Colonic mucosa (tissue), 4 donors: Measurements from ENCODE around the gene C3orf38. TPM values are rescaled to one million over a fixed set of nuclear protein-coding genes. Genes with fewer than 3 reads are reported as not detected.

Experiments used
- DNase-seq: peaks from one replicate; pipeline ENCODE4 v3.0.0-alpha.2; 2020
- H3K27ac ChIP-seq: fragments of 200-600 bp; one replicate; pipeline ENCODE4 v1.8.0; 2021
- H3K27me3 ChIP-seq: fragments of 200-600 bp; one replicate; pipeline ENCODE4 v1.8.0; 2021
- H3K36me3 ChIP-seq: fragments of 200-600 bp; one replicate; pipeline ENCODE4 v1.8.0; 2021
- H3K4me1 ChIP-seq: fragments of 200-600 bp; one replicate; pipeline ENCODE4 v1.8.0; 2021; ENCODE audit warnings: mild to moderate bottlenecking
- H3K4me3 ChIP-seq: fragments of 200-600 bp; one replicate; pipeline ENCODE4 v1.8.0; 2021
- H3K9ac ChIP-seq, 2 donors: one replicate each; pipeline ENCODE4 v1.7.0; 2013; ENCODE audit warnings: control low read depth in 2 of 2, low read depth in 2 of 2, low read length in 2 of 2
- H3K9me3 ChIP-seq: fragments of 200-600 bp; one replicate; pipeline ENCODE4 v1.8.0; 2021
- intact Hi-C: fragments of 100-400 bp; cut with DNase I; formaldehyde crosslinking; loops from one replicate; pipeline ENCODE4 v1.14.1; 2022
- total RNA-seq, 2 donors: library from RNA; stranded (reverse); fragmentation: NEBNext Ultra II Directional in 1 of 2; extraction: Animal tissue kit (Norgen Biotek cat#: 25700) in 1 of 2; gene quantifications; one replicate each; pipeline ENCODE4 v1.2.1, GENCODE V29; 2021
- TF ChIP-seq, protein P1 (sequence below): fragments of 200-600 bp; IDR thresholded peaks from one replicate; pipeline ENCODE4 v1.8.0; 2022; ENCODE audit warnings: antibody characterized with exemption, mild to moderate bottlenecking
- donor health status: healthy.
- donor health status: DM: no; HTN: no; CAD: no.
- donor health status: DM: no; HTN: no; CAD: no.

The C3orf38 gene
- 10 to 100 TPM; 19.2 to 24.7 TPM for total RNA-seq

DNA sequence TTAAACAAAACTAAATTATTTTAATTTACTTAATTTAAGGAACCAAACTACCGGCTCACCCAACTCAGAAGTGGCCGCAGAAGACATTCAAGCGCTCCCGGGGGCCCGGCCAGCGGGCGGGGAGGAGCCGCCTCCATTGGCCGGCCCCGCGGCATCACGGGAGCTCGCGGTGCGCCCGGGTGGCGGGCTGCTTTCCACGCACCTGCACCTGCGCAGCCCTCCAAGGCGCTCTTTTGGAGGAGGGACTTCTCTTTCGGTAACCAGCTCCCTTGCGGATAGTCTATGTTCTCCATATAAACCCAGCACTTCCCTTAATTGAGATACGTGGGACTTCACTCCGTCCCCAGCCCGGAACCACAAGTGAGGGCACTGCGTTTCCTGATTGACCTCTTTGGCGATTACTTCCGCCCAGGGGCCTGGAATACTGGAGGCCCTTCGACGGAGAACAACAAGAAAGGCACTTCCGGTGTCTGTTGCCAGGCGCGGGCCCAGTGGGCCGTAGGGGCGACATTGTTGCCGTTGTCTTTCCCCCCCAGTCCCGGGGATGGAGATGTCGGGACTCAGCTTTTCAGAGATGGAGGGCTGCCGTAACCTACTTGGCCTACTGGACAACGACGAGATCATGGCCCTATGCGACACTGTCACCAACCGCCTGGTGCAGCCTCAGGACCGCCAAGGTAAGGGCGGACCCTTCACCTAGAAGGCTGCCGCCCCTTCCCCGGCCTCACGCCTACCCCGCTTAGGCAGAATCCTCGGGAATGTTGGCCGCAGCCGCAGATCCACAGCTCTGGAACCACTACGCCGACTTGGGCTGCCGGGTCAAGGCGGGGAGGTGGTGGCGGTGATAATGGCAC is at the start of gene C3orf38:
C3orf38 (plus strand) TSS at position 451 of the 854 bp plus-strand sequence; CDS start at position 545, 94 bp downstream.
- peak; percentile 91 for DNase-seq
- Histone ChIP-seq H3K27ac (peak within 1 kb of the TSS; percentile 95), H3K36me3 (peaks cover 2% of the 10 kb centered on the region), H3K9ac (peak within 1 kb of the TSS; percentile 81 to 98), H3K27me3 (no peaks in the 10 kb centered on the region), H3K9me3 (no peaks in the 10 kb centered on the region), H3K4me3 (peak within 1 kb of the TSS; percentile 73), H3K4me1 (no peaks in the 10 kb centered on the region)
- TF ChIP-seq, protein P1, sequence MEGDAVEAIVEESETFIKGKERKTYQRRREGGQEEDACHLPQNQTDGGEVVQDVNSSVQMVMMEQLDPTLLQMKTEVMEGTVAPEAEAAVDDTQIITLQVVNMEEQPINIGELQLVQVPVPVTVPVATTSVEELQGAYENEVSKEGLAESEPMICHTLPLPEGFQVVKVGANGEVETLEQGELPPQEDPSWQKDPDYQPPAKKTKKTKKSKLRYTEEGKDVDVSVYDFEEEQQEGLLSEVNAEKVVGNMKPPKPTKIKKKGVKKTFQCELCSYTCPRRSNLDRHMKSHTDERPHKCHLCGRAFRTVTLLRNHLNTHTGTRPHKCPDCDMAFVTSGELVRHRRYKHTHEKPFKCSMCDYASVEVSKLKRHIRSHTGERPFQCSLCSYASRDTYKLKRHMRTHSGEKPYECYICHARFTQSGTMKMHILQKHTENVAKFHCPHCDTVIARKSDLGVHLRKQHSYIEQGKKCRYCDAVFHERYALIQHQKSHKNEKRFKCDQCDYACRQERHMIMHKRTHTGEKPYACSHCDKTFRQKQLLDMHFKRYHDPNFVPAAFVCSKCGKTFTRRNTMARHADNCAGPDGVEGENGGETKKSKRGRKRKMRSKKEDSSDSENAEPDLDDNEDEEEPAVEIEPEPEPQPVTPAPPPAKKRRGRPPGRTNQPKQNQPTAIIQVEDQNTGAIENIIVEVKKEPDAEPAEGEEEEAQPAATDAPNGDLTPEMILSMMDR = no peak
- intact Hi-C loops = loop anchor here (5.0 kb wide), 1 partner anchor 87 kb away; no protein-coding TSS in a partner anchor

GRCh38 chr3:88101142-88101541 is 48.6 kb upstream of the C3orf38 start:
- DNase-seq = no peak
- intact Hi-C loops = no loop called here
- Histone ChIP-seq H3K27me3 (no peaks in the 10 kb centered on the region), H3K36me3 (no peaks in the 10 kb centered on the region), H3K4me3 (no peak overlapping the region), H3K9ac (no peak overlapping the region), H3K27ac (no peak overlapping the region), H3K4me1 (no peaks in the 10 kb centered on the region), H3K9me3 (no peaks in the 10 kb centered on the region)
- TF ChIP-seq, protein P1 = no peak

DNA sequence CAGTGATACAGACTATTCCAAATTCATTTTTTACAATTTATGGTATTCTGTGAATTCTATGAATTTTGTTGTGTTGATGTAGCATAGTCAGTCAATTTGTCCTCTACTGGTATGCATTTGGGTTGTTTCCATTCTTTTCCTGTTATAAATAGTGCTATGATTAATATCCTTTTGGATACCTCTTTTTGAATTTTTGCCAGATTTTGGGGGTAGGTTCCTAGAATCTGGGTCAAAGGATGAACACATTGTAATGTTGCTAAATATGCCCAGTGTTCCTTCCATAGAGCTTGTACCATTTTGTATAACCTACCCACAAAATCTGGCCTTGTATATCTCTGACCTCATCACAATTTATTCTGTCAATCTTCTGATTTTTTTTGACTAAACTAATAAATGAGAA is 44.4 kb upstream of the C3orf38 start:
- no peak overlapping the region for H3K9ac ChIP-seq
- no peaks in the 10 kb centered on the region for H3K36me3 ChIP-seq
- intact Hi-C loops = no loop called here
- no peaks in the 10 kb centered on the region for H3K4me1 ChIP-seq
- no peaks in the 10 kb centered on the region for H3K9me3 ChIP-seq
- TF ChIP-seq, protein P1 = no peak
- no peak for DNase-seq
- H3K27ac ChIP-seq = no peak overlapping the region
- no peaks in the 10 kb centered on the region for H3K27me3 ChIP-seq
- H3K4me3 ChIP-seq = no peak overlapping the region

- no peaks in the 10 kb centered on the region for H3K4me1 ChIP-seq
- H3K9ac ChIP-seq = no peak overlapping the region
- intact Hi-C loops = loop anchor here (10.0 kb wide), 1 partner anchor 107 kb away; no protein-coding TSS in a partner anchor
- H3K9me3 ChIP-seq = no peaks in the 10 kb centered on the region
- no peak for DNase-seq
- TF ChIP-seq, protein P1 = no peak
- no peaks in the 10 kb centered on the region for H3K36me3 ChIP-seq
- no peaks in the 10 kb centered on the region for H3K27me3 ChIP-seq
- H3K4me3 ChIP-seq = no peak overlapping the region
- no peak overlapping the region for H3K27ac ChIP-seq
These were observed 37.5 kb upstream of the C3orf38 start for GRCh38 chr3:88112289-88112688.

DNA sequence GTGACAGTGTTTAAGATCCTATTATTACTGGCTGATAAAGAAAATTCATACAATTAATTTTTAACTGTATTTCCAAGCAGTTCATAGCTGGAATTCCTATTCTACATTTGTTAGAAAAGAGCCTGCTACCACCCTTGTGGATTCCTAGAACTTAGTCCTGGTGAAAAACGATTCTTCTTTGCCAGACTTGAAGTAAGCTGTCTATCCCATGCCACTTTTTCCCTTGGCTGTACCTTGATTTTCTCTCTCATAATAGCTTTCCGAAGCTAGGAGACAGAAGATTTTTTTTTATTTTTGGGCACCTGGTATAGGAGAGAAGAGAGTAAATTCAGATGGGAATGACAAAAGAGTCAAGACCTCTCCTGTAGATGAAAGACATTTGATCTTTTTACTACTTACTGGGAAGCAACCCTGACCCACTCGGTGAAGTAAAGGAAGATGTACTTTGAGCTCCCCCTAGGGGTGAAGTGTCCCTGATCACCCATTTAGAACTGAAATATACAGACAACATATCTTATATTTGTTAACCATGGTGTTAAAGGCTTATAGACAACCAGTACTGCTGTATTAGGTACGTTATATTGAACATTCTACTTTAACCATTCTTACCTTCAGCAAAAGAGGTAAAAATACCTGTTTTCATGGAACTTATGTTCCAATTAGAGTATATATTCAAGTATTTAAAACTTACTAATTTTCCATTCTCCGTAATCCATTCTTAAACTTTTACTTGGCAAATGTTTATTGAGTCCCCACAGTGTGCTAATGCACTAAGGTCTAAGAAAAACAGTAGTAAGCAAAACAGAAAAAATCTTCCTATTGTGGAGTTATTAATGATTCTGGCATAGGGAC is 36.2 kb upstream of the C3orf38 start:
- Histone ChIP-seq H3K36me3 (no peaks in the 10 kb centered on the region), H3K4me3 (no peak overlapping the region), H3K27ac (no peak overlapping the region), H3K9me3 (no peaks in the 10 kb centered on the region), H3K27me3 (no peaks in the 10 kb centered on the region), H3K9ac (no peak overlapping the region), H3K4me1 (no peaks in the 10 kb centered on the region)
- peak; percentile 73 for DNase-seq
- TF ChIP-seq, protein P1 = peak; percentile 54
- intact Hi-C loops = loop anchor here (10.0 kb wide), 1 partner anchor 109 kb away; no protein-coding TSS in a partner anchor
